Ectodermal cell (in vitro differentiated cells): Measurements from ENCODE around the gene ADAMTSL4.

Experiments used
- H3K27ac ChIP-seq: 2 replicates; pipeline ENCODE4 v1.7.0; 2013; ENCODE audit warnings: mild to moderate bottlenecking, low read depth, low read length; ENCODE audit not compliant: insufficient read depth, poor library complexity, severe bottlenecking
- H3K27me3 ChIP-seq: 2 replicates; pipeline ENCODE4 v1.7.0; 2013; ENCODE audit warnings: mild to moderate bottlenecking, low read length; ENCODE audit not compliant: insufficient read depth, control insufficient read depth, poor library complexity, severe bottlenecking
- H3K36me3 ChIP-seq: one replicate; pipeline ENCODE4 v1.7.0; 2013; ENCODE audit warnings: low read length; ENCODE audit not compliant: control insufficient read depth, insufficient read depth
- H3K4me1 ChIP-seq: one replicate; pipeline ENCODE4 v1.7.0; 2013; ENCODE audit warnings: low read length; ENCODE audit not compliant: control insufficient read depth, insufficient read depth
- H3K4me3 ChIP-seq: 2 replicates; pipeline ENCODE4 v1.7.0; 2013; ENCODE audit warnings: low read depth, low read length, control low read depth; ENCODE audit not compliant: insufficient read depth
- H3K9me3 ChIP-seq: 2 replicates; pipeline ENCODE4 v1.7.0; 2013; ENCODE audit warnings: mild to moderate bottlenecking, low read length, moderate library complexity; ENCODE audit not compliant: control insufficient read depth
- WGBS, 2 experiments: methylation state at CpG; one replicate each; pipeline ENCODE4 v1.1.7; 2013; ENCODE audit warnings: missing lambda C conversion rate in 2 of 2; 5-methylcytosine and 5-hydroxymethylcytosine counted together

ADAMTSL4 gene

GRCh38 chr1:150555971-150556865, 7.0 kb downstream of the ADAMTSL4 start:
- Histone ChIP-seq H3K4me3 (no peak overlapping the region), H3K27ac (no peak overlapping the region), H3K9me3 (no peaks in the 10 kb centered on the region), H3K36me3 (no peaks in the 10 kb centered on the region), H3K27me3 (peaks cover under 1% of the 10 kb centered on the region), H3K4me1 (peaks cover 33% of the 10 kb centered on the region)
- WGBS, 2 experiments, result 74 to 80% methylated on average over 26 of the region's 26 CpGs

- H3K36me3 ChIP-seq, result no peaks in the 10 kb centered on the region
- no peak overlapping the region for H3K4me3 ChIP-seq
- no peaks in the 10 kb centered on the region for H3K27me3 ChIP-seq
- no peaks in the 10 kb centered on the region for H3K9me3 ChIP-seq
- WGBS, 2 experiments, result 95% methylated on average over 26 of the region's 26 CpGs
- H3K4me1 ChIP-seq, result peaks cover 30% of the 10 kb centered on the region
- H3K27ac ChIP-seq, result no peak overlapping the region
These were observed 7.9 kb downstream of the ADAMTSL4 start for GRCh38 chr1:150557065-150557600.

GRCh38 chr1:150557813-150558212, 8.6 kb downstream of the ADAMTSL4 start:
- Histone ChIP-seq H3K4me3 (no peak overlapping the region), H3K27ac (no peak overlapping the region), H3K27me3 (no peaks in the 10 kb centered on the region), H3K36me3 (no peaks in the 10 kb centered on the region), H3K9me3 (no peaks in the 10 kb centered on the region), H3K4me1 (peaks cover 32% of the 10 kb centered on the region)
- 92 to 93% methylated on average over 15 of the region's 15 CpGs for WGBS, 2 experiments

GRCh38 chr1:150558303-150558704, 9.1 kb downstream of the ADAMTSL4 start:
- H3K36me3 ChIP-seq, result no peaks in the 10 kb centered on the region
- H3K4me3 ChIP-seq, result no peak overlapping the region
- H3K27me3 ChIP-seq, result no peaks in the 10 kb centered on the region
- 81 to 83% methylated on average over 15 of the region's 15 CpGs for WGBS, 2 experiments
- no peaks in the 10 kb centered on the region for H3K9me3 ChIP-seq
- H3K27ac ChIP-seq, result no peak overlapping the region
- peaks cover 37% of the 10 kb centered on the region for H3K4me1 ChIP-seq

- no peaks in the 10 kb centered on the region for H3K27me3 ChIP-seq
- peaks cover 37% of the 10 kb centered on the region for H3K4me1 ChIP-seq
- no peaks in the 10 kb centered on the region for H3K9me3 ChIP-seq
- H3K27ac ChIP-seq, result no peak overlapping the region
- WGBS, 2 experiments, result 93 to 95% methylated on average over 28 of the region's 28 CpGs
- no peaks in the 10 kb centered on the region for H3K36me3 ChIP-seq
- H3K4me3 ChIP-seq, result no peak overlapping the region
These were observed 9.8 kb downstream of the ADAMTSL4 start for GRCh38 chr1:150558761-150559655.

- H3K4me3 ChIP-seq, result no peak overlapping the region
- peaks cover 37% of the 10 kb centered on the region for H3K4me1 ChIP-seq
- 81 to 83% methylated on average over 9 to 10 of the region's 10 CpGs for WGBS, 2 experiments
- H3K27ac ChIP-seq, result no peak overlapping the region
- H3K36me3 ChIP-seq, result no peaks in the 10 kb centered on the region
- H3K27me3 ChIP-seq, result no peaks in the 10 kb centered on the region
- no peaks in the 10 kb centered on the region for H3K9me3 ChIP-seq
These were observed 10.4 kb downstream of the ADAMTSL4 start for GRCh38 chr1:150559656-150560010.

- Histone ChIP-seq H3K4me1 (peaks cover 37% of the 10 kb centered on the region), H3K36me3 (no peaks in the 10 kb centered on the region), H3K9me3 (no peaks in the 10 kb centered on the region), H3K4me3 (no peak overlapping the region), H3K27ac (no peak overlapping the region), H3K27me3 (no peaks in the 10 kb centered on the region)
- WGBS, 2 experiments, result 47 to 50% methylated on average over 9 of the region's 9 CpGs
These were observed 10.8 kb downstream of the ADAMTSL4 start for GRCh38 chr1:150560011-150560438.

GRCh38 chr1:150560576-150561253, 11.5 kb downstream of the ADAMTSL4 start:
- no peaks in the 10 kb centered on the region for H3K9me3 ChIP-seq
- no peaks in the 10 kb centered on the region for H3K27me3 ChIP-seq
- H3K4me3 ChIP-seq, result peak overlapping the region; percentile 46
- peak overlapping the region; percentile 98 for H3K27ac ChIP-seq
- no peaks in the 10 kb centered on the region for H3K36me3 ChIP-seq
- 6 to 18% methylated on average over 15 to 17 of the region's 17 CpGs for WGBS, 2 experiments
- H3K4me1 ChIP-seq, result peaks cover 37% of the 10 kb centered on the region

- Histone ChIP-seq H3K27ac (peak overlapping the region; percentile 98), H3K4me1 (peaks cover 31% of the 10 kb centered on the region), H3K4me3 (peak overlapping the region; percentile 46), H3K9me3 (no peaks in the 10 kb centered on the region), H3K36me3 (no peaks in the 10 kb centered on the region), H3K27me3 (no peaks in the 10 kb centered on the region)
- 0 to 1% methylated on average over 32 of the region's 32 CpGs for WGBS, 2 experiments
These were observed 12.2 kb downstream of the ADAMTSL4 start for GRCh38 chr1:150561254-150561973.
